ENCODE measurements around the gene NKX1-2. TPM values are rescaled to one million over a fixed set of nuclear protein-coding genes. Genes with fewer than 3 reads are reported as not detected.
A peak's percentile ranks its signal among the peaks of the same experiment; 100 is the strongest.

NKX1-2 gene
- total and polyA plus RNA-seq, 2 experiments from 2014 or later, result 9.8 to 39.4 TPM

DNA sequence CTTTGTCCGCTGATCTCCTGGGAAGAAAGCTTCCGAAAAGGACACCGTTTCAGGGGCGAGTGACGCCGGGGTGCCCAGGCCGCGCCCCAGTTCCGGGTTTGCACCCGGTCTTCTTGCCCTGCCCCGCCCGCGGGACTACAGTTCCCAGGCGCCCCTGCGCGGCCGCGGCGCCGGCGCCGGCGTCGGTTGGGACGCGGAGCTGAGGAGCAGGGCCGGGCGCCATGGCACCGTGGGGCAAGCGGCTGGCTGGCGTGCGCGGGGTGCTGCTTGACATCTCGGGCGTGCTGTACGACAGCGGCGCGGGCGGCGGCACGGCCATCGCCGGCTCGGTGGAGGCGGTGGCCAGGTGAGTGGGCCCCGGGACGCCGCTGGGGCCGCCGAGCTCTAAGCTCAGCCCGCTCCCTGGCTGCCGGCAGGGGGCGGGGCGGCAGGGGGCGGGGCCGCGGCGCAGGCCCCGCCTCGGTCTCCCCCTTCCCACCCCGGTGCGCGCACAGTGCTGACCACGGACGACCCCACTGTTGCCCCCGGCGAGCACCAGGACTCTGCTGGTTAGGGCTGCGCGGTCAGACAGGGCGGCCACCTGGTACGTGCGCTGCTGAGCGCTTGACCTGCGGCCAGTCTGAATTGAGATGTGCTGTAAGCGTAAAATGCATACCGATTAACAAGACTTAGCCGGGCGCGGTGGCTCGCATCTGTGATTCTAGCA lies 12.0 kb upstream of the NKX1-2 start, which contains the start of gene LHPP (continued):
- TF ChIP-seq, protein P1, sequence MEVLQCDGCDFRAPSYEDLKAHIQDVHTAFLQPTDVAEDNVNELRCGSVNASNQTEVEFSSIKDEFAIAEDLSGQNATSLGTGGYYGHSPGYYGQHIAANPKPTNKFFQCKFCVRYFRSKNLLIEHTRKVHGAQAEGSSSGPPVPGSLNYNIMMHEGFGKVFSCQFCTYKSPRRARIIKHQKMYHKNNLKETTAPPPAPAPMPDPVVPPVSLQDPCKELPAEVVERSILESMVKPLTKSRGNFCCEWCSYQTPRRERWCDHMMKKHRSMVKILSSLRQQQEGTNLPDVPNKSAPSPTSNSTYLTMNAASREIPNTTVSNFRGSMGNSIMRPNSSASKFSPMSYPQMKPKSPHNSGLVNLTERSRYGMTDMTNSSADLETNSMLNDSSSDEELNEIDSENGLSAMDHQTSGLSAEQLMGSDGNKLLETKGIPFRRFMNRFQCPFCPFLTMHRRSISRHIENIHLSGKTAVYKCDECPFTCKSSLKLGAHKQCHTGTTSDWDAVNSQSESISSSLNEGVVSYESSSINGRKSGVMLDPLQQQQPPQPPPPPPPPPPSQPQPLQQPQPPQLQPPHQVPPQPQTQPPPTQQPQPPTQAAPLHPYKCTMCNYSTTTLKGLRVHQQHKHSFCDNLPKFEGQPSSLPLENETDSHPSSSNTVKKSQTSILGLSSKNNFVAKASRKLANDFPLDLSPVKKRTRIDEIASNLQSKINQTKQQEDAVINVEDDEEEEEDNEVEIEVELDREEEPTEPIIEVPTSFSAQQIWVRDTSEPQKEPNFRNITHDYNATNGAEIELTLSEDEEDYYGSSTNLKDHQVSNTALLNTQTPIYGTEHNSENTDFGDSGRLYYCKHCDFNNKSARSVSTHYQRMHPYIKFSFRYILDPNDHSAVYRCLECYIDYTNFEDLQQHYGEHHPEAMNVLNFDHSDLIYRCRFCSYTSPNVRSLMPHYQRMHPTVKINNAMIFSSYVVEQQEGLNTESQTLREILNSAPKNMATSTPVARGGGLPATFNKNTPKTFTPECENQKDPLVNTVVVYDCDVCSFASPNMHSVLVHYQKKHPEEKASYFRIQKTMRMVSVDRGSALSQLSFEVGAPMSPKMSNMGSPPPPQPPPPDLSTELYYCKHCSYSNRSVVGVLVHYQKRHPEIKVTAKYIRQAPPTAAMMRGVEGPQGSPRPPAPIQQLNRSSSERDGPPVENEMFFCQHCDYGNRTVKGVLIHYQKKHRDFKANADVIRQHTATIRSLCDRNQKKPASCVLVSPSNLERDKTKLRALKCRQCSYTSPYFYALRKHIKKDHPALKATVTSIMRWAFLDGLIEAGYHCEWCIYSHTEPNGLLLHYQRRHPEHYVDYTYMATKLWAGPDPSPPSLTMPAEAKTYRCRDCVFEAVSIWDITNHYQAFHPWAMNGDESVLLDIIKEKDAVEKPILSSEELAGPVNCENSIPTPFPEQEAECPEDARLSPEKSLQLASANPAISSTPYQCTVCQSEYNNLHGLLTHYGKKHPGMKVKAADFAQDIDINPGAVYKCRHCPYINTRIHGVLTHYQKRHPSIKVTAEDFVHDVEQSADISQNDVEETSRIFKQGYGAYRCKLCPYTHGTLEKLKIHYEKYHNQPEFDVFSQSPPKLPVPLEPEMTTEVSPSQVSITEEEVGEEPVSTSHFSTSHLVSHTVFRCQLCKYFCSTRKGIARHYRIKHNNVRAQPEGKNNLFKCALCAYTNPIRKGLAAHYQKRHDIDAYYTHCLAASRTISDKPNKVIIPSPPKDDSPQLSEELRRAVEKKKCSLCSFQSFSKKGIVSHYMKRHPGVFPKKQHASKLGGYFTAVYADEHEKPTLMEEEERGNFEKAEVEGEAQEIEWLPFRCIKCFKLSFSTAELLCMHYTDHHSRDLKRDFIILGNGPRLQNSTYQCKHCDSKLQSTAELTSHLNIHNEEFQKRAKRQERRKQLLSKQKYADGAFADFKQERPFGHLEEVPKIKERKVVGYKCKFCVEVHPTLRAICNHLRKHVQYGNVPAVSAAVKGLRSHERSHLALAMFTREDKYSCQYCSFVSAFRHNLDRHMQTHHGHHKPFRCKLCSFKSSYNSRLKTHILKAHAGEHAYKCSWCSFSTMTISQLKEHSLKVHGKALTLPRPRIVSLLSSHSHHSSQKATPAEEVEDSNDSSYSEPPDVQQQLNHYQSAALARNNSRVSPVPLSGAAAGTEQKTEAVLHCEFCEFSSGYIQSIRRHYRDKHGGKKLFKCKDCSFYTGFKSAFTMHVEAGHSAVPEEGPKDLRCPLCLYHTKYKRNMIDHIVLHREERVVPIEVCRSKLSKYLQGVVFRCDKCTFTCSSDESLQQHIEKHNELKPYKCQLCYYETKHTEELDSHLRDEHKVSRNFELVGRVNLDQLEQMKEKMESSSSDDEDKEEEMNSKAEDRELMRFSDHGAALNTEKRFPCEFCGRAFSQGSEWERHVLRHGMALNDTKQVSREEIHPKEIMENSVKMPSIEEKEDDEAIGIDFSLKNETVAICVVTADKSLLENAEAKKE (CRISPR knock-in tag; IDR thresholded peaks at IDR 0.05), result no peak
- no peak for TF ChIP-seq EZH2 (IDR thresholded peaks at IDR 0.05; ENCODE audit: low read depth, unreplicated experiment)
- TF ChIP-seq, protein P2, sequence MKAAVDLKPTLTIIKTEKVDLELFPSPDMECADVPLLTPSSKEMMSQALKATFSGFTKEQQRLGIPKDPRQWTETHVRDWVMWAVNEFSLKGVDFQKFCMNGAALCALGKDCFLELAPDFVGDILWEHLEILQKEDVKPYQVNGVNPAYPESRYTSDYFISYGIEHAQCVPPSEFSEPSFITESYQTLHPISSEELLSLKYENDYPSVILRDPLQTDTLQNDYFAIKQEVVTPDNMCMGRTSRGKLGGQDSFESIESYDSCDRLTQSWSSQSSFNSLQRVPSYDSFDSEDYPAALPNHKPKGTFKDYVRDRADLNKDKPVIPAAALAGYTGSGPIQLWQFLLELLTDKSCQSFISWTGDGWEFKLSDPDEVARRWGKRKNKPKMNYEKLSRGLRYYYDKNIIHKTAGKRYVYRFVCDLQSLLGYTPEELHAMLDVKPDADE (IDR thresholded peaks at IDR 0.05), result peak; percentile 80

DNA sequence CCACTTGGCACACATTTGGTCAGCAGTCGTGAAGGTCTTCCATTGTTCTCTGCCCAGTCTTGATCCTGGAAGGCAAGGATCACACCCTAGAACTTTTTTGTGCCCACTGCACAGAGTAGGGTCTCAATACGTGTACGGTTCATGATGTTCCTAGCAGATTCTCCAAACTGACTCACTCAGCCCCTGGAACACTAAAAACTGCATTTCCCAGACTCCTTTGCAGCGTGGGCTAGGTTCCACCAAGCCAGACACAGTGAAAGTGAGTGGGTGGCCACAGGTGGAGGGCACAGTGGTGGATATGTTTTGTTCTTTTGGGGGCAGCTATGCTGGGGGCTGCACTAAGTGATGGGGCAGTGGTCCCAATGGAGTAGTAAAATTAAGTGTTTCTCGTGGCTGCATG lies 10.3 kb upstream of the NKX1-2 start:
- Mint-ChIP-seq H3K4me1 (peaks cover 56% of the 10 kb centered on the region), H3K4me3 (no peak overlapping the region), H3K27me3 (ENCODE audit: insufficient read depth, low read depth, poor library complexity) (peaks cover 18% of the 10 kb centered on the region), H3K9me3 (no peaks in the 10 kb centered on the region), H3K36me3 (ENCODE audit: low read depth) (peaks cover 15% of the 10 kb centered on the region), H3K27ac (no peak overlapping the region)
- Histone ChIP-seq H3K27me3 (ENCODE audit: insufficient read depth) (no peaks in the 10 kb centered on the region), H2AFZ (no peak overlapping the region), H3K4me1 (ENCODE audit: insufficient read depth) (peaks cover 57% of the 10 kb centered on the region), H3F3A (replicated peaks; ENCODE audit: low read depth) (peaks cover 11% of the 10 kb centered on the region), H3K36me3 (ENCODE audit: insufficient read depth) (peaks cover 4% of the 10 kb centered on the region; the same call in 1 of the 2 replicates), H3K27ac (ENCODE audit: low read depth) (no peak overlapping the region), H4K20me1 (replicated peaks; ENCODE audit: insufficient read depth) (no peaks in the 10 kb centered on the region), H3K9me2 (ENCODE audit: insufficient read depth) (no peaks in the 10 kb centered on the region), H3K4me3 (no peak overlapping the region), H3K4me2 (no peak overlapping the region), H3K79me2 (replicated peaks; ENCODE audit: insufficient read depth) (peaks cover 9% of the 10 kb centered on the region)
- DNase-seq (ENCODE audit: low spot score) (no peak), ATAC-seq (no peak)
- TF ChIP-seq POLR2AphosphoS5 (IDR thresholded peaks at IDR 0.05; ENCODE audit: low read depth), result no peak
- no peak for TF ChIP-seq STAT1 (IDR thresholded peaks at IDR 0.05; ENCODE audit: unreplicated experiment)
- TF ChIP-seq, protein P2 (IDR thresholded peaks at IDR 0.05), result no peak
- TF ChIP-seq, protein P1 (CRISPR knock-in tag; IDR thresholded peaks at IDR 0.05), result no peak
- TF ChIP-seq EZH2phosphoT487 (IDR thresholded peaks at IDR 0.05; ENCODE audit: unreplicated experiment), result no peak

Measured in GM23338 (cell line).